ENCODE data around the gene TAF1C. TPM values are rescaled to one million over a fixed set of nuclear protein-coding genes. Genes with fewer than 3 reads are reported as not detected.

Gene TAF1C
- total RNA-seq, 1 donor from 2014 or later, result 18.8 TPM

DNA sequence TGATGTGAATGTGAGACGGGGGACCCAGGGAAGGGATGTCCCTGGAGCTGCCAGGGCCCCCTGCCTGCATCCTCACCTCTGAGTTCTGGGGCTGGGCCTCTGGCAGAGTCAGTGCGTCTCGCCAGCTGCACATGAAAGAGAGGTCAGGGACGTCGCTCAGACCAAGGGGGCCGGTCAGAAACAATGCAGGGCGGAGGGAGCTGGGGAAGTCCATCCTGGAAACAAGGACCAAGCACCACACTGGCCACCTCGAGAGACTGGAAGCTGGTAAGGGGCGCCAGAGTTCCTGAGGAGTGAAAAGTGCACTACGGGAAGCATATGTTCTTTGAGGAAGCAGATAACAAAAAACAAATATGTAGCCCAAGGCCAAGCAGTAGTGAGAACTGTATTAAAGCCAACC is 2.1 kb downstream of the TAF1C start:
- no peak for FAIRE-seq
- peak in 1 of 2 donors; percentile 17 for DNase-seq (ENCODE audit: low spot score in 2 of 2)

GRCh38 chr16:84183911-84184591 is 2.8 kb downstream of the TAF1C start:
- peak in 1 of 2 donors; percentile 26 for DNase-seq (ENCODE audit: low spot score in 2 of 2)

DNA sequence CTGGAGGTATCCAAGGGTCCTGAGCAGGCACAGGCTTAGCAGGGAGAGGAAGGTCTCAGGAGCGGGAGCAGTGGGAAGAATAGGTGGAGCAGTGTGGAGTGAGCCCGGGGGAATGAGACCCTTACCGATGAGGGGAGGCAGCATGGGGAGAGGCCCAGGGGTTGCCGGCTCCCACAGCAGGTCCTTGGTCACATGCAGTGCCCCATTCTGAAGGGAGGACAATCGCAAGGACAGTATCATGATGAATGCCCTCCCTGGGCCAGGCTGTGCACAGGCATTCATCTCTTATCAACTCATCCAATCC is 3.3 kb downstream of the TAF1C start:
- FAIRE-seq, result no peak
- DNase-seq (ENCODE audit: low spot score in 2 of 2), result peak in 1 of 2 donors; percentile 17

More at GRCh38 chr16:84183911-84184591, 2.8 kb downstream of the TAF1C start:
- FAIRE-seq, result no peak

DNA sequence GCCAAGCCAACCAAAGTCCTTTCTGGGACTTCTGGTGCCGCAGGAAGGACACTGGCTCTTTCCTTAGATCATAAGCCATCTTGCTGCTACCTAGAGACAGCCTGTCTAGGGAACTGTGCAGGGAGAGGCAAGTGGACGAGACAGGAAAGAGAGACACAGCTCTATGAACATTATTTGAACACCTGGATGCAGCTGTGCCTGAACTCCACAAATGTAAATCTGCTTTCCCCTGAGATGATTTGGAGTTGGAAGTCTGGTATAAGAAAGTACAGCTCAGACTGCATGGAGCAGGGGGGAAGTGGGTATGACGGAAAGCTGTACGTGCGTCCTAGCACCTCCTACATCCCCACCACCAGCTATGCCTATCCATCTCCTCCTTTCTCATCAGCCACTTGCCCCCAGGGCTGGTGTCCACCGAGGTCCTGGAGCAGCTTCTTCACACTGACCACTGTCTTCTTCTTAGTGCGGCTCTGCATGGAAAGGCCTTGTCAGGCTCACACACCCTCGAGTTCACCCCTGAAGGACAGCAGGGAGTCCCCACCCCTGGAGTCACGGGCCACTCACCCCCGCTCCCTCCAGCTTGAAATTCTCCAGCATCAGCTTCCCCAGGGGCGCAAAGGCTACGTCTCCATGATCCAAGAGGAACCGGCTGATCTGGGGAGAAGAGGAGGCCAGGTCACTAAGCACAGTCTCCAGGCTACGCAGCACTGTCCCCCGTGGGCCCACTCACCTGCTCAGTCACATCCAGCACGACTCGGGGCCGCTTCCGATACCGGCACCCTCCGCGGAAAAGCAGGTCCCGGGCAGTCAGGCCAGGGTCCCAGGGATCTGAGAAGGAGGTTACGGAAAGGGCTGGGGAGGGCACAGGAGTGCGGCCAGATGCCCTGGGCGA is 3.9 kb downstream of the TAF1C start:
- no peak for DNase-seq (ENCODE audit: low spot score in 2 of 2)
- FAIRE-seq, result no peak

GRCh38 chr16:84182104-84182503 is 4.8 kb downstream of the TAF1C start:
- FAIRE-seq (no peak), DNase-seq (ENCODE audit: low spot score in 2 of 2) (no peak)

DNA sequence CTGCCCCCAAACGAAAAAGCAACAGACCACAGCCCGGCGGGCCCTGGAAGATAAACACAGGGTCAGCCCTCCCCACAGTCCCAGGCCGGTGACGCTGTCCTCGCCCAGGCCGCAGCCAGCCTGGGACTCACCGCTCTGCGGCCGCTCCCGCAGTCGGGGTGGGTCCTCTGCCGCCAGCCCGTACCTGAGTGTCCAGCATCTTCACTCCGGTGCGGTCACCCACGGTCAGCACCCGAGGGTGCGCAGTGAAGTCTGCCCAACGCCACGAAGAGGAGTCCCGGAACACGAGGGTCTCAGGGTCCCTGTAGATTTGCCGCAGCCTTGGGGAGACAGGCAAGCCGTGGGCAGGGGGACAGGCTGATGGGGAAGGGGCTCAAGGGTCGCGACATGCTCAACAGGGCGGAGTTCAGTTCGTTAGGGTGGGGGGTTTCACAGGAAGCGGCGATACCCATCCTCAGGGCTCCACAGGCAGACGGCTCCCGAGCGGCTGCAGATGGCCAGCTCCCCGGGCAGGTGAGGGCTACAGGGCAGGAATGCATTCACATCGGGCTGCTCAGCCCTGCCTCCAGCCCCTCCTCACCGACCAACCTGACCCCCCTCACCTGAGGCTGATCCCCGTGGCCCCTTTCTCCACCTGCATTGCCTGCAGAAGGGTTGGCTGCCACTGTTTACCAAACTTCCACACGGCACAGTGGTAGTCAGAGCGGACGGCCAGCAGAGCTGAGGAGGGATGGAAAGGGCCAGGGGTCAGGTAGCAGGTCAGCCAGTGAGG is 5.5 kb downstream of the TAF1C start:
- DNase-seq (ENCODE audit: low spot score in 2 of 2) (no peak), FAIRE-seq (no peak)

DNA sequence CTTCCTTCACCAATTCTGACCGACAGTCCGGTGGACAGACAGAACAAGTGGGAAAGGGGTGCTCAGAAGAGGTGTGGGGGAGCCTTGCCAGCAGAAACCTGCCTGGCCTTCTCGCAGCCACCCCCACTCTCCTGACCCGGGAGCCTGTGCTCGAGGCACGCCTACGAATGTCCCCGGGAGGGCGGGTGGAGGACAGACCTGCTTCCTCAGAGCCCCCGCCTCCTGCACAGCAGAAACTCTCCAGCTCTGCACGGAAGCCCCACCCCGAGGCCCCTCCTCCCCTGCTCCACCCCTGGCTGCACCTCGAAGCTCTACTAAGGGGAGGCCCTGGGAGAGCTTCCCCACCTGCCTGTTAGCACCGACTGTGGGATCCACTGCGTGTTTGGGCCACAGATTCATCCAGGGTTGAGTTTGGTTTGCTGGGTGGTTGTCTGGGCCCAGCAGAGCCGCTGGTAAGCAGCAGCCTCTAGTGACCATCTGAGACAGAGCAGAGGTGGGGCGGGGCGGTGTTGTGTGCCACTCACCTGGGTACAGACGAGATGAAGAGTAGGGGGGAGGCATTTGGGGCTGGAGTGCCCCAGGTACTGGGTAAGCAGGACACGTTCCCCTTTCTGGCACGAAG is 6.2 kb downstream of the TAF1C start:
- DNase-seq (ENCODE audit: low spot score in 2 of 2) (peak in 1 of 2 donors; percentile 21), FAIRE-seq (no peak)

DNA sequence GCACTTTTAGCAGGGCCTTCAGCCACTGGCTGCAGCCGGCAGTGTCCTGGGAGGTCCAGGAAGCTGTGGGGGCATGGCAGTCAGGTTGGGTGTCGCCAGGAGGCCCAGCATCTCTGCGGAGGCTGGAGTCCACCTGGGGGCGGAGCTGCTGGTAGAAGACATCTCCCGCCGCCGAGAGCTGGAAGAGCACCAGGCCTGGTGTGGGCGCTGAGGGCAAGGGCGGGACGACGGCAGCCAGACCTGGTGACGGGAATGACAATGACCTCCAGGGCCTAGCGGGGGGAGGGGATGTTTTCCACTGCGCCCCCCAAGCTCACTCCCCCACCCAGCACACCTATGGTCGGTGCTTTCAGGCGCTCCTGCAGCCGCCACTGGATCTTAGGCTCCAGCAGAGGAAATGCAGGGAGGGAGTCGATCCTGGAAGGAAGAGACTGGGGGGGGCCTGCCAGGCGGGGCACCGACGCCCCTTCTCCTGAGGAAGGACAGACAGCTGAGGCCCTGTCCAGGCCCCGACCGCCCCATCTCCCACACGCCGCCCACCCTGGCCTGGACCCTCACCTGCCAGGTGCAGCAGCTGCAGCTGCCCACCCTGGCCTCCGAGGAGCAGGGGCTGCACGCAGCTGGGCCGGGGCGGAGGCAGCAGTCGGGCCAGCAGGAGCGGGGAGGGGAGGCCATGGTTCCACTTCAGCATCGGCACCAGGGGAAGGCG is 7.1 kb downstream of the TAF1C start:
- FAIRE-seq (no peak), DNase-seq (ENCODE audit: low spot score in 2 of 2) (no peak)

- DNase-seq (ENCODE audit: low spot score in 2 of 2), result peak in 1 of 2 donors; percentile 12
- no peak for FAIRE-seq
Observed at GRCh38 chr16:84178892-84179611, 7.8 kb downstream of the TAF1C start.

DNA sequence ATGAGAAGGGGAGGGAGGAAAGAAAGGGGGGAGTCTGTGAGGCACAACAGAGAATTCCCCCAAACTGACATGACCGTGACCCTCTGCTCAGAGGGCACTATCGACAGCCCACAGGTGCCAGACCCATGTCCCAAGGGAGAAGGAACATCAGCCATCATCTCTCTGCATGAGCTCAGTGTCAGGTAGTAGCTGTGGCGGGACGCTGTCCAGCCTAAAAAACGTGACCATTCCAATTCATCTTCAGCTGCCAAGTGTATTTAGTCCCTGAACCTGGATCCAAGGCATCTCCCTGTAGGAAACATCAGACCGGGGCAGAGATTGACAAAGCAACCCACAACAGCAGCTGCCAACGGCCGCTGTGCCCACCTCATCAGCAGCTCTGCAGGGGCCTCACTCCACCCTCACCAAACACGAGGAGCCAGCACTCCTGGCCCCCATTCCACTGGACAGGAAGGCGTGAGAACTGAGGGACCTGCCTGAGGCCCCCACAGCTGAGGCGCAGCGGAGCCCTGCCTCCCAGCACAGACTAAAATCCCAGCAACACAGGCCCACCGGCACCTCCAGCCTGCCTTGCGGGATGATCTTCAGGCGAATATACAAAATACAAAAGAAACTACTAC is 8.6 kb downstream of the TAF1C start:
- DNase-seq (ENCODE audit: low spot score in 2 of 2) (peak in 1 of 2 donors; percentile 14), FAIRE-seq (no peak)

GRCh38 chr16:84177741-84178073 is 9.2 kb downstream of the TAF1C start:
- DNase-seq (ENCODE audit: low spot score in 2 of 2) (no peak), FAIRE-seq (no peak)

GRCh38 chr16:84176192-84177053 is 10.4 kb downstream of the TAF1C start:
- no peak for DNase-seq (ENCODE audit: low spot score in 2 of 2)
- FAIRE-seq, result no peak

DNA sequence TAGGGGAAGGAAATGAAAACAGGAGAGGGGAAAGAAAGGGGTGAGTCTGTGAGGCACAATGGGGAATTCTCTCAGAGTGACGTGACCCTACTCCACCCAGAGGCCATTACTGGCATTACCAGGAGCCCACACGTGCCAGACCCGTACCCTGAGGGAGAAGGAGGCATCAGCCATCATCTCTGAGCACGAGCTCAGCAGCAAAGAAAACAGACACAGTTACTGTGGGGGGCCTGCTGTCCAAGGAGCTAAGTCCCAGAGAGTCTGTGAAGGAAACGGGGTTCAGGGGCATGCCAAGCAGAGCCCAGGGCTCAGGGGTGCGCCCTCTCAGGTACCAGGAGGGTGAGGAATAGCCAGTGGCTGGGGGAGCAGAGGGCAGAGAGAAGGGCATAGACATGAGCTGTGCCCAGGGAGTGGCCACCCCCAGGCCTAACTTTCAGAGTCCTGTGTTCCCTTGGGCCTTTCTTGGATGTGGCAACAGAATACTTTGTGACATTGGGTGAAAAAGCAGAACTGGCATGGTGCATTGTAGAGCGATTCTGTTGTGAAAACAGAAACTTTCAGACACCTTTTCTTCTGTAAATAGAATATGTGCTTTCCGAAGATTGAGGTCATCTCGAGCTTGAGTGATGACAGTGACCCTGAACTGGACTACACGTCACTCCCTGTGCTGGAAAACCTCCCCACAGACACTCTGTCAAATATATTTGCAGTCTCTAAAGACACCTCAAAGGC is 11.3 kb downstream of the TAF1C start:
- FAIRE-seq, result no peak
- peak in 1 of 2 donors; percentile 41 for DNase-seq (ENCODE audit: low spot score in 2 of 2)

- no peak for FAIRE-seq
- no peak for DNase-seq (ENCODE audit: low spot score in 2 of 2)
Observed at GRCh38 chr16:84174396-84174795, 12.5 kb downstream of the TAF1C start.

DNA sequence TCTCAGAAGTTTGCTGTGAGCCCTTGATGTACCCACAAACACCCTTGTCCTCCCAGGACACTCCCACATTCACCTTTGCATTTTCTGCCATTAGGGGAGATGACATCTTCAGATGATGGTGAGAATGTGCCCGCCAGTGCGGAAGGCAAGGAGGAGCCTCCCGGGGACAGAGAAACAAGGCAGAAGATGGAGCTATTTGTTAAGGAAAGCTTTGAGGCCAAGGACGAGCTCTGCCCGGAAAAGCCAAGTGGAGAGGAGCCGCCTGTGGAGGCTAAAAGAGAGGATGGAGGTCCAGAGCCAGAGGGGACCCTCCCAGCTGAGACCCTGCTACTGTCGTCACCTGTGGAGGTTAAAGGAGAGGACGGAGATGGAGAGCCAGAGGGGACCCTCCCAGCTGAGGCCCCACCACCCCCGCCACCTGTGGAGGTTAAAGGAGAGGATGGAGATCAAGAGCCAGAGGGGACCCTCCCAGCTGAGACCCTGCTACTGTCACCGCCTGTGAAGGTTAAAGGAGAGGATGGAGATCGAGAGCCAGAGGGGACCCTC is 17.0 kb downstream of the TAF1C start:
- FAIRE-seq (no peak), DNase-seq (ENCODE audit: low spot score in 2 of 2) (no peak)

- DNase-seq (ENCODE audit: low spot score in 2 of 2), result no peak
Observed at GRCh38 chr16:84166796-84167695, 19.8 kb downstream of the TAF1C start.

More at GRCh38 chr16:84166796-84167695, 19.8 kb downstream of the TAF1C start:
- no peak for FAIRE-seq

Data from frontal cortex (tissue), 4 donors.